OCI-LY7 (cell line): ENCODE data around the gene CCT7. TPM values are rescaled to one million over a fixed set of nuclear protein-coding genes. Genes with fewer than 3 reads are reported as not detected.

Experiments
- BruUV-seq: library from RNA; stranded (reverse); fragments of 400-500 nt; replicated peaks from 2 replicates; lab custom pipeline; 2021; lab: Mats Ljungman, UMichigan
- CTCF ChIA-PET: fragments of 300-600 bp; sonication (Branson Sonifier 250); formaldehyde crosslinking; loops from one replicate; lab custom pipeline; 2022; ENCODE audit warnings: antibody characterized with exemption; ENCODE audit not compliant: unreplicated experiment; lab: Charles Lee
- POLR2A ChIA-PET: fragments of 300-600 bp; sonication (Branson Sonifier 250); formaldehyde crosslinking; loops from one replicate; lab custom pipeline; 2022; ENCODE audit warnings: antibody characterized with exemption; lab: Charles Lee
- DNase-seq: peaks from one replicate; pipeline ENCODE4 v3.0.0-alpha.2; 2015; ENCODE audit warnings: low spot score
- H2AFZ ChIP-seq: fragments of 200-600 bp; sonication (generic), shearing (Covaris generic); 2 replicates; pipeline ENCODE4 v1.6.1; 2014; ENCODE audit warnings: mild to moderate bottlenecking, antibody characterized with exemption, low read length, moderate library complexity
- H3K27ac ChIP-seq: fragments of 200-600 bp; sonication (generic); 2 replicates; pipeline ENCODE4 v1.5.1; 2014; ENCODE audit warnings: mixed run types, low read depth, mild to moderate bottlenecking, moderate library complexity, low read length, inconsistent platforms; ENCODE audit not compliant: poor library complexity, severe bottlenecking
- H3K36me3 ChIP-seq: fragments of 200-600 bp; sonication (generic); 2 replicates; pipeline ENCODE4 v1.6.1; 2014; ENCODE audit warnings: mild to moderate bottlenecking, antibody characterized with exemption, low read length, moderate library complexity, mixed read lengths; ENCODE audit not compliant: insufficient read depth
- H3K4me1 ChIP-seq: fragments of 200-600 bp; sonication (generic); 2 replicates; pipeline ENCODE4 v1.5.1; 2014; ENCODE audit warnings: mild to moderate bottlenecking, low read length; ENCODE audit not compliant: insufficient read depth, poor library complexity, severe bottlenecking
- H3K4me2 ChIP-seq: fragments of 200-600 bp; sonication (generic); 2 replicates; pipeline ENCODE4 v1.6.1; 2014; ENCODE audit warnings: mild to moderate bottlenecking, low read length
- H3K4me3 ChIP-seq: fragments of 200-600 bp; sonication (generic); 2 replicates; pipeline ENCODE4 v1.5.1; 2014; ENCODE audit warnings: mild to moderate bottlenecking, low read depth, low read length; ENCODE audit not compliant: poor library complexity, severe bottlenecking
- H3K79me2 ChIP-seq: fragments of 200-600 bp; sonication (generic); 2 replicates; pipeline ENCODE4 v1.6.1; 2016; ENCODE audit warnings: low read depth, mild to moderate bottlenecking, low read length, moderate library complexity, mixed read lengths; ENCODE audit not compliant: insufficient read depth
- H3K9me2 ChIP-seq: fragments of 200-600 bp; sonication (generic); 2 replicates; pipeline ENCODE4 v1.6.1; 2016; ENCODE audit warnings: mild to moderate bottlenecking, low read length, mixed read lengths; ENCODE audit not compliant: insufficient read depth
- H3K9me3 ChIP-seq: fragments of 200-600 bp; sonication (generic); 2 replicates; pipeline ENCODE4 v1.6.1; 2014; ENCODE audit warnings: mild to moderate bottlenecking, mixed run types, low read length, mixed read lengths
- H4K20me1 ChIP-seq: fragments of 200-600 bp; sonication (generic); 2 replicates; pipeline ENCODE4 v1.6.1; 2014; ENCODE audit warnings: mild to moderate bottlenecking, antibody characterized with exemption, low read length, moderate library complexity, mixed read lengths; ENCODE audit not compliant: insufficient read depth
- CTCF ChIP-seq: fragments of 200-600 bp; sonication (generic); conservative IDR thresholded peaks from 2 replicates; pipeline ENCODE4 v1.5.1; 2014; ENCODE audit warnings: mild to moderate bottlenecking, antibody characterized with exemption, low read length, moderate library complexity, mixed read lengths
- EZH2phosphoT487 ChIP-seq: fragments of 200-600 bp; sonication (generic); IDR thresholded peaks from 2 replicates; pipeline ENCODE4 v1.6.1; 2018; ENCODE audit warnings: low read depth, borderline replicate concordance, mild to moderate bottlenecking, mixed run types, antibody characterized with exemption, low read length, moderate library complexity, mixed read lengths
- intact Hi-C: fragments of 100-400 bp; cut with micrococcal nuclease; formaldehyde crosslinking; loops from one replicate; pipeline ENCODE4 v1.10.0; 2022; ENCODE audit not compliant: unreplicated experiment
- total RNA-seq, 2 experiments: library from RNA; depleted of rRNA in 1 of 2; stranded (reverse); fragments of >200 nt in 1 of 2; shearing (Covaris generic) in 1 of 2; gene quantifications; 2 replicates each; pipeline ENCODE4 v1.2.3, GENCODE V29; 2014 to 2022

CCT7 gene
- total RNA-seq, 2 experiments from 2014 or later = 334 to 347 TPM

- Histone ChIP-seq H3K27ac (no peak overlapping the region), H3K4me2 (no peak overlapping the region), H2AFZ (no peak overlapping the region), H3K9me2 (no peaks in the 10 kb centered on the region), H3K4me1 (no peaks in the 10 kb centered on the region), H3K9me3 (no peaks in the 10 kb centered on the region), H3K4me3 (no peak overlapping the region), H3K36me3 (peaks cover 91% of the 10 kb centered on the region), H3K79me2 (no peaks in the 10 kb centered on the region), H4K20me1 (no peaks in the 10 kb centered on the region; the same call in 1 of the 2 replicates)
- BruUV-seq = no TSS peak
- intact Hi-C loops = no loop called here
- CTCF ChIA-PET = interaction anchor here (1.1 kb wide), 1 partner anchor 15 kb away, joined by 3 read pairs; no protein-coding TSS in a partner anchor
- no peak for DNase-seq
- POLR2A ChIA-PET = interaction anchor here (0.6 to 1.8 kb wide), 3 partner anchors 15 to 1199 kb away, joined by 3 to 11 read pairs (median 4); no protein-coding TSS in a partner anchor
- no peak for TF ChIP-seq EZH2phosphoT487
These were observed 19.3 kb downstream of the CCT7 start for GRCh38 chr2:73253400-73253799.

GRCh38 chr2:73253901-73254300 lies 19.8 kb downstream of the CCT7 start:
- ChIA-PET POLR2A (interaction anchor here (0.6 to 1.8 kb wide), 2 partner anchors 16 to 1198 kb away, joined by 4 to 11 read pairs; no protein-coding TSS in a partner anchor), CTCF (no interaction called here)
- Histone ChIP-seq H3K4me2 (no peak overlapping the region), H3K4me1 (no peaks in the 10 kb centered on the region), H3K9me2 (no peaks in the 10 kb centered on the region), H3K9me3 (no peaks in the 10 kb centered on the region), H4K20me1 (no peaks in the 10 kb centered on the region; the same call in 1 of the 2 replicates), H3K4me3 (no peak overlapping the region), H2AFZ (no peak overlapping the region), H3K79me2 (no peaks in the 10 kb centered on the region), H3K27ac (no peak overlapping the region), H3K36me3 (peaks cover 91% of the 10 kb centered on the region)
- TF ChIP-seq EZH2phosphoT487 = no peak
- TF ChIP-seq CTCF = no peak
- DNase-seq = no peak
- intact Hi-C loops = no loop called here
- no TSS peak for BruUV-seq

- H3K27ac ChIP-seq = no peak overlapping the region
- no peak overlapping the region for H3K4me3 ChIP-seq
- peaks cover 91% of the 10 kb centered on the region for H3K36me3 ChIP-seq
- CTCF ChIA-PET = no interaction called here
- no peaks in the 10 kb centered on the region for H3K9me2 ChIP-seq
- DNase-seq = no peak
- no TSS peak for BruUV-seq
- H3K79me2 ChIP-seq = no peaks in the 10 kb centered on the region
- no peaks in the 10 kb centered on the region for H3K4me1 ChIP-seq
- H2AFZ ChIP-seq = no peak overlapping the region
- no peak overlapping the region for H3K4me2 ChIP-seq
- no peaks in the 10 kb centered on the region for H3K9me3 ChIP-seq
- POLR2A ChIA-PET = interaction anchor here (0.6 to 1.8 kb wide), 2 partner anchors 16 to 116 kb away, joined by 3 to 11 read pairs; no protein-coding TSS in a partner anchor
- H4K20me1 ChIP-seq = no peaks in the 10 kb centered on the region; the same call in 1 of the 2 replicates
- TF ChIP-seq CTCF = no peak
- no peak for TF ChIP-seq EZH2phosphoT487
- intact Hi-C loops = no loop called here
These were observed 20.4 kb downstream of the CCT7 start for GRCh38 chr2:73254343-73255006.
